HCEC 1CT (cell line): ENCODE results near the gene SYNE1.

ENCODE experiments used
- DNase-seq: peaks from one replicate; pipeline ENCODE4 v3.0.0-alpha.2; 2017

Gene SYNE1

DNA sequence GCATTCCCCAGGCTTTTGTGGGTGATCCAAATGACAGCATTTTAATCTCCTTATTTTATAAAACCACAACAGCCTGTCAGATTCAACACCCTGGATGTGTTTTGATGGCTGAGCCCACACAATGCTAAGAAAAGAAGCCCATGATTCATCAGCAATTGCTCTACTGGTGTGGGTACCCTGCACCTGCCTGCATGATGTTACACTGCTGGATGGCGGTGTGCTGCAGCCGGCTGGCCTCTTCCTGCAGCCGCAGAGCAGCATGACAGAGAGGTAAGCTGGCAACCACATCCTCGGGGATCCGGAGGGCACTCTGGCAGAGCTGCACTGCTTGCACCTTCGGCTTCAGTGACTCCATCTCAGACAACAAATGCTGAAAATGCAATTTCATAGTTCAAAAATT lies 327.5 kb downstream of the SYNE1 start:
- no peak for DNase-seq

DNA sequence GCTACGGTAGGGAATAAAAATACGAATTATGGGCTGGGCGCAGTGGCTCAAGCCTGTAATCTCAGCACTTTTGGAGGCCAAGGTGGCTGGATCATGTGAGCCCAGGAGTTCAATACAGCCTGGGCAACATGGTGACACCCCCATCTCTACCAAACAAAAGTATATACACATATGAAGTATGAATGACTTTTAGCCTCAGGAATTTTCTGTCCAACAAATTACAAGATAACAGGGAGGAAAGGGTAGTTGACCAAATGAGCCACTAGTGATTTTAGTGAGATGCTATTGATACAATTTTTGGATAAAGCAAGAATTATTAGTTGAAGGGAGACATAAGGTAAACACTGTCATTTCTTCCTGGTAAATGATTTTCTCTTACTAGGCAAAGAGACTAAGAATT lies 328.2 kb downstream of the SYNE1 start:
- no peak for DNase-seq

DNA sequence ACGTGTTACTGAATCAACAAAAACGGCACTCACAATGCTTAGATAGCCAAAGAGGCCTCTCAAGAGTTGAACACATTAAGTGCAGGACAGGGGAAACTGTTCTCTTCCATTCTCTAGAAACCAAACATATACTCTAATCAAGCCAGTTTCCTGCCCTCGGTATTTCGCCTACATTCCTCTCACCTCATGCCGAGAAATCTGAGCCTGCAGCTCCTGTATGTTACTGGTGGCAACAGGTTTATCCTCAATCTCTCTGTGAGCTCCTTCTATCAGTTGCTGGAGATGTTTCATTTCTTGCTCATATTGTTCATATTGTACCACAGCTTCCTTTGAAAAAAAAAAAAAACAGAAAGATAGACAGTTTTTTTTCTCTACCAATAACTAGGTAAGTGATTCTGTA lies 328.9 kb downstream of the SYNE1 start:
- DNase-seq: no peak

DNA sequence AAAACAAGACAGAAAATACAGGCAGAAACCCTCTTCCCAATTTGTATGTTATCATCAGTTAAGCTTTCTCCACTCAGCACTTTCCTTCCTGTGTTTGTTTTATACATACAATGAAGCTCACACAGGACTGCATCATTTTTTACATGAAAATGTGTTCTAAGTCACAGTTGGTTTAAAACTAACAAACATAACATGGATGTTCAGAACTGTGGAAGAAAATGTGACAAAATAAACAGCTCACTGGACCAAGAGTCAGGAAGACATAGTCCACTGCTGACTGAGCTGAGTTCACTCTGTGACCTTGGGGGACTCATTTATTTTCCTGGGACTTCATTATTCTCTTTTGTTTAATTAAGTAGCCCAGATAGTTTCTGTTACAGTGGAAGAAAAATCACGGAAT lies 331.5 kb downstream of the SYNE1 start:
- DNase-seq: no peak

DNA sequence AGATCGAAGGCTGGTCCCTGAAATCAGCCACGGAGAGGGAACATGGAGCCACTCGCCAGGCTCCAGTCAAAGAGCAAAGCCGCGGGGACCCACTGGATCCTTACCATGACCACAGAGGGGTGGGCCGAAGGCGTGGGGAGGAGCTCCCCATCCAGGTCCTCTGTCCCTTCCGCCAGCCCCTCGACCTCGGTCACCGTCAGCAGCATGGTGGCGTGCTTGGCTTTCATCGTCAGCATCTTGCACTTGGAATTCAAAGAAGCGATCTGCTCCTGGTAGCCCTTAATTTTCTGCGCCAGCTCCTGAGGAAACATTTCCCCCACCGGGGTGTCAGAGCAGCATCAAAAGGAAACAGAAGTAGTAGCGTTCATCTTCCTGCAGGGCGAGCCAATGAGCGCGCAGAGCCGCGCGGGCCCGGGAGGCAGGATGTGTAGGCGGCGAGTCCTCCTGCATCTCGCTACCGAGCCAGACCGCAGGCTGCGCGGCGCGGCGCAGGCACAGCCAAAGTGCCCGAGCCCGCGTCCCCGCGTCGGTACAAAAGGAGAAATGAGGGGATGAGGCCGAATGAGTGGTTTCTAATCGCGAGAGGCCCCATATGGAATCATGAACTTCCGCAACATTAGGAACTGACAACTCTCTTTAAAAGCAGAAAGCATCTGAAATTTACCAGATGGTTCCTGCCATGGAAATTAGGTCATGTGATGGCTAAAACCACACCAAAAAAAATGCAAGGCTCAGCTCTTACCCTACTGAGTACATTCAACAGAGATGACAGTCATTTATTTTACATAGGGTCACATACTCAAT lies 335.2 kb downstream of the SYNE1 start:
- DNase-seq: peak; percentile 92

DNA sequence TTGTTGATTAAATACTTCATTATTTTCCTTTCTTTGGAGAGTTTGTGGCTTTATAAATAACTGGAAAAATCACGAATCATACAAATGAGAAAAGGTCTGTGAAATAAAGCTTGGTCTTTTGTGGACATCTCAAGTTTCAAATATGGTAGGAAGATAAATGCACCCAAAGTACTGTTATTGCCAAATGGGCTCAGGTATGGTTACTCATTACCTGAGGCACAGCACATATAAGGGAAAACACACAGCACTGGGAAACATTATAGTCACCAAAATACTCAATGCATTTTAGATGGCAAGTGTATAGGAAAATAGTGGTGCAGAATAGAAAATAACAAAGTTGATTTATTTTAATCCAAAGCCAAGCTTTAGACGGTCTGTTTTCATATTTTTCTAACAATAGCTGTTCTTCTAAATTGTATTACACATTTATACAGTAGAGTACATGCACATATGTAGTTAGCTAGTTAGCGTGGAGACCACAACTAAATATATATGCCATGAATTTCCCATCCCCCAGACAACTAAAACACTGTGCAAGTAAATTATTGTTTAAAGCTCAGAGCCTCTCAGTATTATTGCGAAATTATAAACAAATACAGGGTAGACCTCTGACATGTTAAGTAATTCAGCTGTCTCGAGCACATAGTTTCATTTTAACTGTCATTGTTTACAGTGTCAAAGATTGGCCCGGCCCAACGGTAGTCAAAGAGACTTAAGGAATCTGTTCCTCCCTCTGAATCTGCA lies 336.0 kb downstream of the SYNE1 start:
- peak; percentile 73 for DNase-seq

DNA sequence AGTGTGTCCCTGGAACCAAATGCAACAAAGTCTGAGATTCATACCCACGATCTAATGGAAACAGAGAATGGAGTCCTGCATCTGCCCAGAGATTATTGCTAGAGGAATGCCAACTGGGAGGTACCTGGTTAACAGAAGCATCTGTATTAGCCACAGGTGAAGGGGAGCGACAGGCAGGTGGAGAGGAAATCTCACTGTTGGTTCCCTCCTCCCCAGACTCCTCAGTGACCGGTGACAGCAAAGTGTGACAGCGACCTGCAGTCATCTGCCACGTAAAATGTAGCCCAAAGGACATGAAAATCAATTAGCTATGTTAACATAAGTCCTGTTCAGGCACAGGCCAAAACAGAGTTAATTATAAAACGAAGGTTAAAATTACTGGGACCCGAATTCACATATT lies 336.6 kb downstream of the SYNE1 start:
- DNase-seq: no peak

DNA sequence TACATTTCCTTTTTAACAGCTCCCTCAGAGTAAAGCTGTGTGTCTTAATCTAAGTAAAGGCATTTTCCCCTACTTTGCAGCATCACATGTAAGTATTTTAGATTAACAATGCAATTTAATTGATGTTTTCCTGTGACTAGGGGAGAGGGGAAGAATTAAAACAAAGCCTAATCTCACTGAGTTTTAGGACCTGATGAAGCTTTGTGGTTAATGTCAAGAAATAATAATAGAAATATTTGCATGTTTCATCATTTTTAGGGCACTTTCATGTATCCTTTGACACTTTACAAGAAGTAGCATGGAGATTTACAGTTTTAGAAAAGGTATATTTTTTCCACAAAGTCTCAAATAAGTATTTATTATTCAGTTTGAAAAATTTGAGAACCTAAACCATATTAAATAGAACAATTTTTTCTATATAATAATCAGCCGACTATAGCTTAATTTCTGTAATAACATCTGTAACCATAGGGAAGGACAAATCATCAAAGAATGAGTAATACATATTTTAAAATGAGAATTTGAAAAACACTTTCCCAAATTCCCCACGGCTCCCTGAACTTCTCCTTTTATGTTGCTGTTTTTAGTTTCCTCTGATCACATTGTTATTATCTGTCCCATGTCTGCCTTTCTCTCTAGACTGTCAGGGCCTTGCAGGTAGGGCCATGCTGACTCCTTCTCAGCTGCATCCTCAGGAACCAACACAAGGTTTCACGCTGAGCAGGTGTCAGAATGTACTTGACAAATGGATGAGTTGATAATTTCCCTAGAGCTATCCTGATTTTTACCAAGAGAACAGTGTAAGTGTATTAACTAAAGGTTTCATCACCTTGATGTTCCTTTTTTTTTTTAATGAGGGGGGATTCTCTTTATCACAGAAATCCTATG lies 338.1 kb downstream of the SYNE1 start:
- no peak for DNase-seq

DNA sequence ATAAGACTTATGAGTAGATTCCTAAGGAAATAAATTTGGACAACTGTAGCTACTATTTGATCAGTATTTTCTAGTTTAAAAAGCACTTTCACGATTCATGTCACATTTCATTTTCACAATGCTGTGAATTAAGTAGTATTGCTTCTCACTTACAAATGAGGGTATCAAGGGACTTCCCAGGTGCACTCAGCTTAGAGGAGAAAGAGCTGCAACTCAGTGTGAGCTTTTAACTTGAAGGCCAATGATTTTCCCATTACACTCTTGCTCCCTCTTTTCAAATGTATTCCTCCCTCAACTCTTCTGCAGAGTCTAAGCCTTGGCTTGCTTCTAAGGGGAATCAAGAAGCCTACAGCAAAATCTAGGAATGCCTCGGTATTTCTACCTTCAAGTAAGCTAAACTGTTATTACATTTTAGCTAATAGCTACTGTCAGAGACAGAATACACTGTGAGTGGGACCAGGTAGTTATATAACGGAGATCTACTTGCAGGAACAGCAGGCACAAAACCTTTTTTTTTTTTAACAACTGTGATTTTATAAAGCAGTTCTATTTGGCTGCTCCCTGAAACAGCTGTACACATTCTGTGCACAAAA lies 339.0 kb downstream of the SYNE1 start:
- DNase-seq: no peak

DNA sequence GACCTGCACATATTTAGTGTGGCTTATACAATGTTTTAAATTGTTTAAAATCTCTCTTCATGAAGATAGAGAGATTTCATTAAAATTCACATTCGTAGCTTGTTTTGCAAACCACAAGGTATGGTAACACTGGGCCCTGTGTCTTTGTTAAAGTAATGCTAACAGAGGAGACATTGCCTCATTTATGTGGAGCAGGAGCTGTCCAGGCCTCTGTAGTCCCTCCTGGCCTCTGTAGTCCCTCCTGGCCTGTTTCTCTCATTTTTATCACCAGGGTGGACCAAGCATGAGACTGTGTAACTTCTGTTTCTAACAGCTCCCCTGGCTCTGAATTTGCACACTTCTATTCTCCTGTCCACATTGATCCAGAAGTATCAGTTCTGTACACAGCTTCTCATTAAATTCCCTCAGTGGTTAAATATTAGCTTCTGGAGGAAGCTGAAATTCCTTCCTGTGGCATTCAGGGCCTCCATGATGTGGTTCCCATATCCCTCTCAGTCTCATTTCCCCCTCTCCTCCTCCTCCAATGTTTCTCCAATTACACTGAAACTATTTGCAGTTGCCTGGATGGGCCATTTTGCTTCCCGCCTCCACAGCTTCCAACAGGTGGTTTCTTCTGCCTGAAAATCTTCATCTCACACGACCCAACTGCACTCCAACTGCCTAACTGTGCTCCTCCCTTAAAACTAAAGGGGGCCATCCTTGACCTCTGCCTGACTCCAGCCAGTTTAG lies 340.4 kb downstream of the SYNE1 start:
- no peak for DNase-seq

DNA sequence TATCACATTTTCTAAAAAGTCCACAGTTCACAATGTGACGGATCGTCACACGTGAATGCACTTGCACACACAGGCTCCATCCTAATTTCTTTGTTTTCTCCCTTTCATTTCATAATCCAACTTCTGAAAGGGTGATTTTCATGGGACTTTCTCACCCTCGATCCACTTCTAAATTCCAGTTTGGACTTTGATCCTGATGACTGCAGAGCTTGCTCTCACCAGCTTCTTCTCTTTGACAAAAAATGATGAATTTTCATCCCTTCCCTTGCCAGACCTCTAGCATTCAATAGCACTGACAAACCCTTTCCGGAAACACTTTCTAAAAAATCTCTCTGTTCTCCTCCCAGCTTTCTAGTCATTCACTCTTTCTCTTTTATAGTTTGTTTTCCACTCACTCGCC lies 341.2 kb downstream of the SYNE1 start:
- DNase-seq: no peak

DNA sequence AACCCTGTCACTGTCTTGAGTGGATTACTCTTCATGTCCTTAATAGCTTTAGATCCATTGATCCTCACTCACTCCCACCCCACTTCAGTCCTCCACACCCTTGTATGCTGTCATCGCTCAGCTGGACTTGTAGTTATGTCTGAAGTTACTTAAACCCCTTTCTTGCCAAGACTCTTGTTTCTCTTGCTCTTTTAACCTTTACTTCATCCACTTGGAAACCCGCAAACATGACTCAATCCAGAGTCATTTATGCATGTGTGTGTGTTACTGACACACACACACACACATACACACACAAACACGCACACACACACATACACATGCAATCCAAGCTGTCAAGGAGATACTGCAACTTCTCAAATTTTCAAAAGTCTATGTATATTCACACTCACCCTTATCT lies 341.8 kb downstream of the SYNE1 start:
- DNase-seq: peak; percentile 98

DNA sequence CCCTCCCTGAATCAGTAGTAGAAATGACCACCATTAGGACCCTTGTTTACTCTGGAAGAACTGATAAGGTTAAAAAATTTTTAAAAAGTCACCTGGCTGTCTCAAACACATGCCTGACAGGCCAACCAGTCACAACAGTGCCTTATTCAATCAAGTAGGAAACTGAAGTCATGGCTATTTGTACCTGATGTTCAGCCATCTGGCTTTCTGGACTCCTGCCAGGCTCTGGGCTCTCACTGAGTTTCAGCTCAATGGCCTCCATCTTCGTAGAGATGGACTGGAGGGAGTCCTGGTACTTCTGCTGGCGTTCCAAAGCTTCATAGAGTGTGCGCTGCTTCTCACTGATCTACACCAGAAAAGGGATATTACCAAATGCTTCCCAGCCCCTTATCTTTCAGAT lies 343.8 kb downstream of the SYNE1 start:
- DNase-seq: no peak

DNA sequence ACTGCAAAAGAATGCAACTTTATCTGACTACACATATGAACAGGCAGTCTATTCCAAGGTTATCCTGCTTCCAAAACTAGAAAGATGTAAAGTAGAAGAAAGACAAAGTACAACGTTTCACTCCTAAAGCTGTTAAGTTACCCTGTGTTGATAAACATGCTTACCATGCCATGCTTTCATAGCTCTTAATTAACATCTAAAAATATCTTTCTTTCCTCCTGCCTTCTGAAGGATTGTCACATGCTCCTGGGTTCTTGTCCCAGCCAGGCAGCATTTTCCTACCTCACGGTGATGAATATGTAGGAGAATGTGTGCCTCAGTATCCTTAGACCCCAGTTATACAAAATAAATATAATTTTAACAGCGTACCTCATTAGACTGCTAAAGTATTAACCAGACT lies 344.6 kb downstream of the SYNE1 start:
- DNase-seq: no peak

DNA sequence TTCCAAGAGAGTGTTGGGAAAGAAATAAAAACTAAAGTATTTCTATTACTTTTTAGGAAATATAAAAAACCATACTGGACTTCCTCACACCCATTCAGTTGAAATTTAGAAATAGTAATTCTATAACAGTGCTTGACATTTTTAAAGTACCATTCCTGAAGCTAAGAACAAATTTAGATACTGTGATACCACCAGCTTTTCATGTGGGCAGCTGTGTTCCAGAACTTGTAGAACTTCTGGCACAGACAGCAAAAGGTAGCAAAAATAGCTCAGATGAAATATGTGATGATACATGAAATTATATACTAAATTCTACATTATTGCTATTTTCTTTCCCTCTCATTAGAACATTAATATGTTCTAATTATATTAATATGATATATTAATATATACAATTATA lies 346.5 kb downstream of the SYNE1 start:
- DNase-seq: no peak

DNA sequence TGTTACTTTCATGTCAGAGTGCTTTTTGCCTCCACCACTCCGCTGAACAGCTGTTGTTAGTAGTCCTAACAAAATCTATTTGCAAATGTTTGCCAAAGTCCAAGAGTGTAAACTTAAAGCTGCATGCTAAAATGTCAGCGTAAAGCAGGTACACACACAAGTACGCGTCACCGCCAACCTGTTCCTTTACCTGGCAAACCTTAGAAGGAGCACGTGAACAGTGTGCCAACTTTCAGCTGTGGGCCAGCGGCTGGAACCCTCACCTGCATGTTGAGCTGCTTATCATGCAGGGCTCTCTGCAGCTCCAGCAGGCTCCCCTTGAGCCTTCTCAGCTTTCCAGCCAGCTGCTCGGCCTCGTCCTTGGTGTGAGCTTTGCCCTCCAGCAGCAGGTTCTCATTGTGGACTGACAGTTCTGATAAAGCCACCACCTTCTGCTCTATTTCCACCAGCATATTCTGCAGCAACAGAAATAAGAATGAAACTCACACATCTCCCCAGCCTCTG lies 359.3 kb downstream of the SYNE1 start:
- DNase-seq: no peak

DNA sequence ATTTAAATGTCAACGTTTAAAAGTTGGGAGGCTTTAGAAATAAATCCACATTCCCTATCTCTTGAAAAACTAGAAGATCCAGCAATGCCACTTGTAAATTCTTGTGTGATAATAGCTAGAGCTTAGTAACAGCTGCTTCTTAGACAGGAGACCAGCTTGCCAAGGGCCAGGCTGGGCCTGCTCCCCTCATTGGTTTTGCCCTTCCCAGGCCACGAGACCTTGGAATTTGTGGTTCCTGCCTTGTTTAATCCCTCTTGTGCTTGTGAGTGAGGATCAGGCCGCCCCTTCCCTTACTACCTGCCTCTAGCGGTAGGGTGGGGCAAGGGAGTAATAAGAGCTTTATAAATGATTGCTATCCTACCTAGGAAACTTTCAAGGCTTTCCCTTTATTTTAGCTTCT lies 363.5 kb downstream of the SYNE1 start:
- DNase-seq: peak; percentile 18

DNA sequence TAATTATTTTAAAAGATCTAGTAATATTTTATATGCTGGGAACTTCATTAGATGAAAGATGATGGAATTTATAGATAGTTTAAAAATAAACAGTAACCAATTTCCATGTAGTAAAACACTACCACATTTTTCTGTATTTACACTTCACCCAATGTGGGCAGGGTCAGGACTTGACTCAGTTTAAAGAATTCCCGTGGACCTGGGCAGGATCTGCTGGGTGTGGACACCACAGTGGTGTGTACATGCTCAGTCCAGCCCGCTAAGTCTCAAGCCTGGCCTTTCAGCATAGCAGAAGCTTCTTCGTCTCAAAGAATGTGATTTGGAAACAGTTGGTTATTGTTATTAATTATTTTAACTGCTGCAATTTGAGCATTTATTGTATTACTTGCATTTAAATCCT lies 364.2 kb downstream of the SYNE1 start:
- peak; percentile 27 for DNase-seq

DNA sequence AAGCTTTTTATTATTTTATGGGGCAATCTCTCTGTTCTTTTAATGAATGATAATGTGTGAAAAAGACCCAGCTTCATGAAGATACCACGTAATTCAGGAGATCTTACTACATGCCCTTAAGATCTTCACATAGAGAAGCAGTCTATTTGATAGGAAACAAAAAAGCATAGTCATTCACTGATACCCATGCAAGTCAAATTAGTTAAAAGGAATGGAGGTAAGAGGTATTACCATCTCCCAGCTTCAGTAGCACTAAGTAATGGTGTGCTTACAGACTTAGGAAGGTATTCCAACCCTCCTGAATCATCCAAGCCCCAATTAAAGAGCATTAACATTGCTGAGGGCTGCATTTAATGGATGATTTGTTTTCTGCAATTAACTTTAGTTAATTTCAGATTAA lies 364.7 kb downstream of the SYNE1 start:
- DNase-seq: no peak

DNA sequence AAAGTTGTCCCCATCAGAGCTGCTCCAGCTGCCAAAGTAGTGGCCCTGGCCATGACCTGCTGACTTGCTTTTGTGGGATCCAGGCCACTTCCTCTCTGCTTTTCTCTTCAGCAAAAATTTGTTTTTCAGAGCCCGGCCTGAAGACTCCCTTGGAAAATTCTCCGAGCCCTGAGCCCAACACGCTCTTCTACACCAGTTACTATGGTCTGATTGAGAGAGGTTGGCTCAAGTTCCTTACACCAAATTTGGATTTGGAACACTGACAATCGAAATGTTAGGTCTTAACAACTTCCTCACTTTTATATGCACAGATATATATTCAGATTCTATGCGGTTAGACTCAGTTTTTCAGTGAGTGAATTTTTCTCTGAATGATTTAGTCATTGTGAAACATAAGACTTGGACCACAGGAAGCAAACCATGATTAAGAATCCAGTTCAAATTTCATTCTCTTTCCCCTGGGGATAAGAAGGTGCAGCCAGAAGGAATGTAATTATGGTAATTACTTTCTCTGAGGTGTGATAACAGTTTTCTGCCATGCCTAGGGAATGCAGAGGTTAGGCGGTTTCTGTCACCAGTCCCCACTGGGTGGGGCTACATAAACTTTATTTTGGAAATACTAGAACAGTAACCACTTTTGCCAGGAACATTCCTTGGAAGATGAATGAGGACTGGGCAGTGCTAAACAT lies 365.2 kb downstream of the SYNE1 start:
- peak; percentile 54 for DNase-seq

DNA sequence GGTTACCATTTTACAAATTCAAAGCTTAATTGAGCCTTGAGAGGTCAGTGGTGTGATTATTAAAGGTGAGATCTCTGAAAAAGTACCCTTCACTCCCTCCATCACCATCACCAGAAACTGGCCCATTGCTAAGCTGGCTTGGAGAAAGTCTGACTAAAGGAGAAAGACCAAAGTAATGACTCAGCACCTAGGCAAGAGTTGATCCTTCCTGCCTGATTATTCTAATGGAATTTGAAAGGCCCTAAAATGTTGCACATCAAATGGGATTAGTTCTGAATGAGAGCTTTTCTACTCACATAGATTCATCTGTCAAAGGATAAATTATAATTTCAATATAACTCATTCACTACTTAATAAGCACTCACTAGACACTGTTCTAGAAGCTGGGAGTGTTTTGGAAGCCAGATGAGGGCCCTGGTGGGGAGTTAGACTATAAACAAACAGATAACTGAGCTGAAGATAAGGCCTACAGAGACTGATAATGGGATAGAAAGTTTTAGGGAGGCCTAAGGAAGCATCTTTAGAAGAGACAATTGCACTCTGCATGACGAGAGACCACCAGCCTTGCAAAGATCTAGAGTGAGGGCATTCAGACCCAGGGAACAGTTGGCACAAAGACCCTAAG lies 366.7 kb downstream of the SYNE1 start:
- peak; percentile 75 for DNase-seq
